ENCODE data around the gene ADPRS.

ADPRS gene

DNA sequence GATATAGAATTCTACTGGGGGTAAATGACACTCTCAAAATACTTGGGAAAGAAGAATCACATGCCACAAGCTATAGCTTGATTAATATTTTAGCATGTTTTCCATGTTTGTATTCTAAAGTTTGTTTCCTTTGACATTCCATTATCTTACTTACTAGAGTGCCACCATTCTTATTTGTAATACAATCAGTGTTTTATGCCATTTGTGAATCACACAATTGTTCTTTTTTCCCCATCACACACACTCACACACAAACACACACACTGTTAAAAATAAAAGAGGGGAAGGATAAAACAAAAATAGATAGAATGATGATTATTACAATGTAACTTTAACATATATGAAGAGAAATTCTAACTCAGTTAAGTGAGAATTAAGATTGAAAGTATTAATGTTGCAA, 20.8 kb upstream of the ADPRS start:
- DNase-seq (ENCODE audit: low spot score) = no peak
- CTCF ChIA-PET = interaction anchor here (0.6 kb wide), 1 partner anchor 106 kb away, joined by 3 read pairs; no protein-coding TSS in a partner anchor
- POLR2A ChIA-PET (ENCODE audit: low non-redundant PET) = no interaction called here
- TF ChIP-seq, protein P1, sequence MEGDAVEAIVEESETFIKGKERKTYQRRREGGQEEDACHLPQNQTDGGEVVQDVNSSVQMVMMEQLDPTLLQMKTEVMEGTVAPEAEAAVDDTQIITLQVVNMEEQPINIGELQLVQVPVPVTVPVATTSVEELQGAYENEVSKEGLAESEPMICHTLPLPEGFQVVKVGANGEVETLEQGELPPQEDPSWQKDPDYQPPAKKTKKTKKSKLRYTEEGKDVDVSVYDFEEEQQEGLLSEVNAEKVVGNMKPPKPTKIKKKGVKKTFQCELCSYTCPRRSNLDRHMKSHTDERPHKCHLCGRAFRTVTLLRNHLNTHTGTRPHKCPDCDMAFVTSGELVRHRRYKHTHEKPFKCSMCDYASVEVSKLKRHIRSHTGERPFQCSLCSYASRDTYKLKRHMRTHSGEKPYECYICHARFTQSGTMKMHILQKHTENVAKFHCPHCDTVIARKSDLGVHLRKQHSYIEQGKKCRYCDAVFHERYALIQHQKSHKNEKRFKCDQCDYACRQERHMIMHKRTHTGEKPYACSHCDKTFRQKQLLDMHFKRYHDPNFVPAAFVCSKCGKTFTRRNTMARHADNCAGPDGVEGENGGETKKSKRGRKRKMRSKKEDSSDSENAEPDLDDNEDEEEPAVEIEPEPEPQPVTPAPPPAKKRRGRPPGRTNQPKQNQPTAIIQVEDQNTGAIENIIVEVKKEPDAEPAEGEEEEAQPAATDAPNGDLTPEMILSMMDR (conservative IDR thresholded peaks at IDR 0.05; ENCODE audit: low read depth) = no peak
- no peak overlapping the region for H3K27ac ChIP-seq

DNA sequence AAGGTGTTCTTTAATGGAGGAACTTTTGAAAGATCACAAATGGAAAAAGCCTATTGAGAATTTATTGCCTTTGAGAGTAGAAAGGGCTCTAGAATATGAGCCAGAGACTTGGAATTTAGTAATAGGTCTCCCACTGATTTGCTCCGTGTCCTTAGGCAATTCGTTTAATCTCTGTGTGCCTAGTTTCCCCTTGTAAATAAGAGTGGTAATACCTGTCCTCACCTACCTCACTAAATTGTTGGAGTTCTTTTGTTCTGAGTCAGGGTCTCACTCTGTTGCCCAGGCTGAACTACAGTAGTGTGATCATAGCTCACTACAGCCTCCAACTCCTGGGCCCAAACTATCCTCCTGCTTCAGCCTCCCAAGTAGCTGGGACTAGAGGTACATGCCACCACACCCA, 19.8 kb upstream of the ADPRS start:
- H3K27ac ChIP-seq = no peak overlapping the region
- DNase-seq (ENCODE audit: low spot score) = no peak
- TF ChIP-seq, protein P1 (conservative IDR thresholded peaks at IDR 0.05; ENCODE audit: low read depth) = no peak
- ChIA-PET CTCF (interaction anchor here (0.5 kb wide), 1 partner anchor 189 kb away, joined by 5 read pairs; no protein-coding TSS in a partner anchor), POLR2A (ENCODE audit: low non-redundant PET) (no interaction called here)

DNA sequence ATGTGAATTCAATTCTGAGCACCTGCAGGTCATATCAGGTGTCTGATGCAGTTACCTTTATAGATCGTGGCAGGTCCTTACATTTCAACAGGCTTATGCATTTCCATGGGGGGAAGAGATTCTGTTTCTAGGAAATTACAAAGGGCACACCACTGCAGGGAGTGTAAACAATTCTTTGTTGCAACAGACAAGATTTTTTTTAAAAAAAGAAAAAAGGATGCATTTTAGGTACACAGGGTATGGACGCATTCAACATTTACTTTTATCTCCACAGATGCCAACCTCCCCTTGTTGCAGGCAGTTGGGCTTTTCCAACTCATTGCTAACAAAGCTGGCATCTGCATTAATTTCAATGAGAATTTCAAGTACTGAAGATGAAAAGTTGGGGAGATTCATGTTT, 18.3 kb upstream of the ADPRS start:
- POLR2A ChIA-PET (ENCODE audit: low non-redundant PET) = no interaction called here
- DNase-seq (ENCODE audit: low spot score) = no peak
- no peak overlapping the region for H3K27ac ChIP-seq
- TF ChIP-seq, protein P1 (conservative IDR thresholded peaks at IDR 0.05; ENCODE audit: low read depth) = no peak
- CTCF ChIA-PET = no interaction called here

DNA sequence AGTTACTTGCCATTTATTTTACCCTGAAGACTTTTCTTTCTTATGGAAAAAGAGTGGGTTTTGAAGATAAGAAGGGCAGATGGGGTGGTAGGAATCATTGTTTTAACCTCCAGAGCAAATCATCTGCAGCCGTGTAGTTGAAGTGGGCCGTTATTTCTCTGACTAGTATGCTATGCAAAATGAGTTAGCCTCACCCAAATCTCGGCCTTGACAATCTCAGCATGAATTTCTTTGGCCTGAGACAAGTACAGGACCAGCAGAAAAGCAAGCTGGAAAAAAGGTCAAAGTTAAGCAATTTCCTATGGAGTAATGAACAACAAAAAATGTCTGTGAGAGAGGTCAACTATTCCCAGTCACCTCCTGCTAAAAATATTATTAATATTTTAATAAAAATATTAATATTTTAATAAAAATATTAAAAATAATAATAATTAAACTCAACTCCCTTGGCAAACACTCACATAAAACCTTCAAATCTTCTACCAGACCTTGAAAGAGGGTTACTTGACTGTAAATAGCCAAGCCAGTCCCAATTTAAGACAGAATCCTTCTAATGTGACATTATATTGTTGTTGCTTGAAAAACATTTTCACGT, 11.6 kb upstream of the ADPRS start:
- TF ChIP-seq, protein P1 (conservative IDR thresholded peaks at IDR 0.05; ENCODE audit: low read depth) = no peak
- CTCF ChIA-PET = interaction anchor here (0.6 kb wide), 1 partner anchor 72 kb away, joined by 9 read pairs; no protein-coding TSS in a partner anchor
- POLR2A ChIA-PET (ENCODE audit: low non-redundant PET) = no interaction called here

DNA sequence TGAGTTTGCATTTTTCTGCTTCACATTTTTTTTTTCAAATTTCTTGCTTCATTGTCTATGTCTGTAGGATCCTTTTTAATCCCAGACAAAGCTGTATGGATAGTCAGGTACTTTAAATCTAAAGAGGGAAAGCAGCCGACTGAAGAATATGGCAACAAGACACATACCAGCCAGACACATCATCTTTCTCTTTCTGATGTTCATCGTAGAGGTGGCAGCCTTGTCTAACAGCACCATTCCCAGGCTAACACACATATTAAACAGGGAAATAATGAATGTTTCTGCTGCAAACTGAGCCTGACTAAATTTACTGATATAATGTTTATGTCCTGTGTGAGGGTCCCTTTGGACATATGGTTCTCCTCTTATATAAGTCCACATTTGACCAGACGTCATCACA, 8.5 kb upstream of the ADPRS start:
- TF ChIP-seq, protein P1 (conservative IDR thresholded peaks at IDR 0.05; ENCODE audit: low read depth) = no peak
- POLR2A ChIA-PET (ENCODE audit: low non-redundant PET) = no interaction called here
- CTCF ChIA-PET = no interaction called here
- no peak overlapping the region for H3K27ac ChIP-seq
- DNase-seq (ENCODE audit: low spot score) = no peak

More for the DNA sequence above, 11.6 kb upstream of the ADPRS start:
- no peak overlapping the region for H3K27ac ChIP-seq
- no peak for DNase-seq (ENCODE audit: low spot score)

DNA sequence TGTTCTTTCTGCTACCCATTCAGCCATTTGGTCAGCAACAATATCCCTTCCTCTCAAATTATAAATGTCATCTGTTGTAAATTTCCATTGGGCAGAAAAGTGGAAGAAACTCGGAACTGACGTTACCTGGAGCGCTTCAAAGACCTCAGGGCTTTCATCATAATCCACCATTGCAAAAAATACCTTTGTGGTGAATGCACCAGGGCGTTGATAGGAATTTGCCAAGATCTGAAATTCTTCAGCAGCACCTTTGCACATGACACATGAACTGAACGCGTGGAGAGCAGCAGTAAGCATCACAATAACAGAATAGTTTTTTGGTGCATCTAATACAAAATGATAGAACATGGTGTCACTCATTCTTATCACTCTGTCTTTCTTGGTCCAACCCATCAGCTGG, 7.9 kb upstream of the ADPRS start:
- no peak overlapping the region for H3K27ac ChIP-seq
- DNase-seq (ENCODE audit: low spot score) = peak; percentile 42
- CTCF ChIA-PET = no interaction called here
- POLR2A ChIA-PET (ENCODE audit: low non-redundant PET) = no interaction called here
- TF ChIP-seq, protein P1 (conservative IDR thresholded peaks at IDR 0.05; ENCODE audit: low read depth) = no peak
